Measurements from ENCODE around the gene GABARAPL1. TPM values are rescaled to one million over a fixed set of nuclear protein-coding genes. Genes with fewer than 3 reads are reported as not detected.

GABARAPL1 gene
- total and polyA plus RNA-seq, 2 of the 13 experiments (the other 11 are each of a cell fraction or from before 2014, with no cell fraction given), result 7.9 to 26.1 TPM

DNA sequence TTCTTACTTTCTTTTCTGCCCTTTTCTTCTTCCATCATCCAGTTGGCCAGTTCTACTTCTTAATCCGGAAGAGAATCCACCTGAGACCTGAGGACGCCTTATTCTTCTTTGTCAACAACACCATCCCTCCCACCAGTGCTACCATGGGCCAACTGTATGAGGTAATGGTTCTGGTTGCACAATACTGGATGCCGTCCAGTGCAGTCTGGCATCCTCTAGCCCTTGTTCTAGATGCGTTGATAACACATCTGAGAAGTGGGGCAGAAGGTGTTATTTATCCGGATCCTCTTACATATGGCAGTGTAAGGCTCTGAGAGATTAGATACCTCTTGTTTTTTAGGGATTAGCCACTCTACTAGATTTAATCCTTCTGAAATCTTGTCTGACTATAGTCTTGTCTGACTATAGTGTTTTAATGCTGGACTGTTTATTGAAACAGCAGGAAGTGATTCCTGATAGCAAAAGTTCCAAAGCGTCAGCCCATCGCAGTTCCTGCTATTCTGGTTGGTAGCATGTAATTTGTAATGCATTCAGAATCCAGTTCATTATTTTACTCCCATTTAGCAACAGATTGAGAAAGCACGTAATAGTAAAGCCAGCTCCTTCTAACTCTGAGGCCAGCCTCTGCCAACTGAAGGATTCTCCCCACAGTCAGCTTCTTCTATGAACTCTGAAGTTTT, 7.9 kb downstream of the GABARAPL1 start:
- DNase-seq (ENCODE audit: low spot score), result no peak
- no peaks in the 10 kb centered on the region for H3K4me1 ChIP-seq (ENCODE audit: insufficient read depth, low read length)
- no peaks in the 10 kb centered on the region for H4K20me1 ChIP-seq (ENCODE audit: insufficient read depth, low read length)
- peak; percentile 79 for TF ChIP-seq CEBPB (IDR thresholded peaks at IDR 0.05; ENCODE audit: borderline replicate concordance, low read depth, low read length)
- TF ChIP-seq CEBPG (CRISPR knock-in tag; IDR thresholded peaks at IDR 0.05), result peak; percentile 44; the same call in 1 of the 2 replicates
- no peak for TF ChIP-seq ZBTB3 (CRISPR knock-in tag; IDR thresholded peaks at IDR 0.05; ENCODE audit: borderline replicate concordance, low read depth)
- no peaks in the 10 kb centered on the region for H3K9me3 ChIP-seq (ENCODE audit: low read length)
- no peak for ATAC-seq
- H3K27ac ChIP-seq (ENCODE audit: extremely low read length, insufficient read depth, low read length), result no peak overlapping the region
- H3K79me2 ChIP-seq (ENCODE audit: insufficient read depth, low read length), result no peaks in the 10 kb centered on the region
- intact Hi-C loops (cut with micrococcal nuclease; ENCODE audit: unreplicated experiment), result no loop called here
- no peak overlapping the region for H3K9ac ChIP-seq (ENCODE audit: insufficient read depth, low read depth, low read length)
- WGBS (ENCODE audit: low lambda C conversion rate), result 93% methylated on average over 8 of the region's 8 CpGs
- H3K36me3 ChIP-seq (replicated peaks in 1 of 2; ENCODE audit: control insufficient read depth in 1 of 2, insufficient read depth in 2 of 2, low read length in 2 of 2), result peaks cover 1 to 21% of the 10 kb centered on the region in 2 experiments; a peak in 3 of 5 replicates
- no peak for FAIRE-seq
- no peaks in the 10 kb centered on the region for H3K27me3 ChIP-seq (ENCODE audit: control insufficient read depth in 1 of 2, insufficient read depth in 2 of 2, low read length in 2 of 2)
- ChIA-PET POLR2A (no interaction called here), CTCF (ENCODE audit: low intra/inter-chr PET ratio, low total read pairs) (no interaction called here)
- no peak overlapping the region for H3K4me2 ChIP-seq (ENCODE audit: low read depth, low read length)
- BruUV-seq (replicated peaks), result no TSS peak
- H3K4me3 ChIP-seq (replicated peaks in 1 of 3; ENCODE audit: insufficient read depth in 1 of 3, low read depth in 2 of 3, low read length in 3 of 3), result no peak overlapping the region
- H2AFZ ChIP-seq (ENCODE audit: low read length), result no peak overlapping the region
- in situ Hi-C loops (cut with HindIII; ENCODE audit: extremely low pct_ligation_motif_present, low pct_unique_long_range_greater_than_20kb), result no loop called here

DNA sequence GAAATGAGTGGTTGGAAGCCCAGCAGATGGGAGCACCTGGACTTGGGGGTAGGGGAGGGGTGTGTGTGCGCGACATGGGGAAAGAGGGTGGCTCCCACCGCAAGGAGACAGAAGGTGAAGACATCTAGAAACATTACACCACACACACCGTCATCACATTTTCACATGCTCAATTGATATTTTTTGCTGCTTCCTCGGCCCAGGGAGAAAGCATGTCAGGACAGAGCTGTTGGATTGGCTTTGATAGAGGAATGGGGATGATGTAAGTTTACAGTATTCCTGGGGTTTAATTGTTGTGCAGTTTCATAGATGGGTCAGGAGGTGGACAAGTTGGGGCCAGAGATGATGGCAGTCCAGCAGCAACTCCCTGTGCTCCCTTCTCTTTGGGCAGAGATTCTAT, 9.2 kb downstream of the GABARAPL1 start:
- intact Hi-C loops (cut with micrococcal nuclease; ENCODE audit: unreplicated experiment) (no loop called here), in situ Hi-C loops (cut with HindIII; ENCODE audit: extremely low pct_ligation_motif_present, low pct_unique_long_range_greater_than_20kb) (no loop called here)
- Histone ChIP-seq H3K27me3 (ENCODE audit: control insufficient read depth in 1 of 2, insufficient read depth in 2 of 2, low read length in 2 of 2) (no peaks in the 10 kb centered on the region), H3K9ac (ENCODE audit: insufficient read depth, low read depth, low read length) (no peak overlapping the region), H3K4me1 (ENCODE audit: insufficient read depth, low read length) (no peaks in the 10 kb centered on the region), H3K9me3 (ENCODE audit: low read length) (no peaks in the 10 kb centered on the region), H3K36me3 (replicated peaks in 1 of 2; ENCODE audit: control insufficient read depth in 1 of 2, insufficient read depth in 2 of 2, low read length in 2 of 2) (peaks cover 1 to 21% of the 10 kb centered on the region in 2 experiments; a peak in 3 of 5 replicates), H3K27ac (ENCODE audit: extremely low read length, insufficient read depth, low read length) (no peak overlapping the region), H3K4me2 (ENCODE audit: low read depth, low read length) (no peak overlapping the region), H3K79me2 (ENCODE audit: insufficient read depth, low read length) (no peaks in the 10 kb centered on the region), H2AFZ (ENCODE audit: low read length) (no peak overlapping the region), H4K20me1 (ENCODE audit: insufficient read depth, low read length) (no peaks in the 10 kb centered on the region), H3K4me3 (replicated peaks in 1 of 3; ENCODE audit: insufficient read depth in 1 of 3, low read depth in 2 of 3, low read length in 3 of 3) (no peak overlapping the region)
- no peak for ATAC-seq
- 96% methylated on average over 5 of the region's 5 CpGs for WGBS (ENCODE audit: low lambda C conversion rate)
- TF ChIP-seq, protein P1, sequence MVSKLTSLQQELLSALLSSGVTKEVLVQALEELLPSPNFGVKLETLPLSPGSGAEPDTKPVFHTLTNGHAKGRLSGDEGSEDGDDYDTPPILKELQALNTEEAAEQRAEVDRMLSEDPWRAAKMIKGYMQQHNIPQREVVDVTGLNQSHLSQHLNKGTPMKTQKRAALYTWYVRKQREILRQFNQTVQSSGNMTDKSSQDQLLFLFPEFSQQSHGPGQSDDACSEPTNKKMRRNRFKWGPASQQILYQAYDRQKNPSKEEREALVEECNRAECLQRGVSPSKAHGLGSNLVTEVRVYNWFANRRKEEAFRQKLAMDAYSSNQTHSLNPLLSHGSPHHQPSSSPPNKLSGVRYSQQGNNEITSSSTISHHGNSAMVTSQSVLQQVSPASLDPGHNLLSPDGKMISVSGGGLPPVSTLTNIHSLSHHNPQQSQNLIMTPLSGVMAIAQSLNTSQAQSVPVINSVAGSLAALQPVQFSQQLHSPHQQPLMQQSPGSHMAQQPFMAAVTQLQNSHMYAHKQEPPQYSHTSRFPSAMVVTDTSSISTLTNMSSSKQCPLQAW (CRISPR knock-in tag; IDR thresholded peaks at IDR 0.05), result no peak
- no TSS peak for BruUV-seq (replicated peaks)
- FAIRE-seq, result no peak
- no peak for DNase-seq (ENCODE audit: low spot score)
- ChIA-PET CTCF (ENCODE audit: low intra/inter-chr PET ratio, low total read pairs) (no interaction called here), POLR2A (no interaction called here)
